ENCODE results near the gene UBE2A. TPM values are rescaled to one million over a fixed set of nuclear protein-coding genes. Genes with fewer than 3 reads are reported as not detected.

UBE2A gene
- total and polyA plus RNA-seq, 2 of the 13 experiments (the other 11 are each of a cell fraction or from before 2014, with no cell fraction given), result 17.0 to 30.5 TPM

- TF ChIP-seq PRDM10 (CRISPR knock-in tag; IDR thresholded peaks at IDR 0.05; ENCODE audit: low read depth) (peak; percentile 99), EED (CRISPR knock-in tag; IDR thresholded peaks at IDR 0.05) (peak; percentile 35; the same call in 1 of the 2 replicates), HDAC6 (IDR thresholded peaks at IDR 0.05; ENCODE audit: low read depth, low read length) (no peak), HOXA5 (CRISPR knock-in tag; IDR thresholded peaks at IDR 0.05) (no peak), ATF7 (IDR thresholded peaks at IDR 0.05) (peak; percentile 65), ATF7 (CRISPR knock-in tag; IDR thresholded peaks at IDR 0.05) (no peak), BHLHE40 (IDR thresholded peaks at IDR 0.05; ENCODE audit: low read length) (peak; percentile 93), ARNT2 (CRISPR knock-in tag; IDR thresholded peaks at IDR 0.05; ENCODE audit: low read depth) (peak; percentile 75), SOX13 (IDR thresholded peaks at IDR 0.05) (peak; percentile 17; the same call in 1 of the 2 replicates), SOX13 (CRISPR knock-in tag; conservative IDR thresholded peaks at IDR 0.05 in 1 of 2, IDR thresholded peaks at IDR 0.05 in 1 of 2) (no peak), ZNF496 (CRISPR knock-in tag; IDR thresholded peaks at IDR 0.05; ENCODE audit: insufficient replicate concordance) (no peak), PHF20 (CRISPR knock-in tag; IDR thresholded peaks at IDR 0.05) (peak; percentile 35), CCDC6 (CRISPR knock-in tag; IDR thresholded peaks at IDR 0.05) (peak; percentile 20; the same call in 1 of the 2 replicates), ZMYM4 (CRISPR knock-in tag; IDR thresholded peaks at IDR 0.05) (peak; percentile 67), NAIF1 (CRISPR knock-in tag; IDR thresholded peaks at IDR 0.05; ENCODE audit: borderline replicate concordance) (peak; percentile 18; the same call in 1 of the 2 replicates), ZNF878 (CRISPR knock-in tag; IDR thresholded peaks at IDR 0.05) (peak; percentile 64), FOXK2 (IDR thresholded peaks at IDR 0.05) (peak; percentile 72), ZNF547 (CRISPR knock-in tag; IDR thresholded peaks at IDR 0.05) (no peak), ERF (CRISPR knock-in tag; IDR thresholded peaks at IDR 0.05) (peak; percentile 32; the same call in 1 of the 2 replicates), SP4 (CRISPR knock-in tag; IDR thresholded peaks at IDR 0.05) (no peak), SP1 (IDR thresholded peaks at IDR 0.05) (no peak), SP1 (CRISPR knock-in tag; IDR thresholded peaks at IDR 0.05) (no peak), GABPB1 (CRISPR knock-in tag; IDR thresholded peaks at IDR 0.05) (peak; percentile 70)
- TF ChIP-seq, protein P1, sequence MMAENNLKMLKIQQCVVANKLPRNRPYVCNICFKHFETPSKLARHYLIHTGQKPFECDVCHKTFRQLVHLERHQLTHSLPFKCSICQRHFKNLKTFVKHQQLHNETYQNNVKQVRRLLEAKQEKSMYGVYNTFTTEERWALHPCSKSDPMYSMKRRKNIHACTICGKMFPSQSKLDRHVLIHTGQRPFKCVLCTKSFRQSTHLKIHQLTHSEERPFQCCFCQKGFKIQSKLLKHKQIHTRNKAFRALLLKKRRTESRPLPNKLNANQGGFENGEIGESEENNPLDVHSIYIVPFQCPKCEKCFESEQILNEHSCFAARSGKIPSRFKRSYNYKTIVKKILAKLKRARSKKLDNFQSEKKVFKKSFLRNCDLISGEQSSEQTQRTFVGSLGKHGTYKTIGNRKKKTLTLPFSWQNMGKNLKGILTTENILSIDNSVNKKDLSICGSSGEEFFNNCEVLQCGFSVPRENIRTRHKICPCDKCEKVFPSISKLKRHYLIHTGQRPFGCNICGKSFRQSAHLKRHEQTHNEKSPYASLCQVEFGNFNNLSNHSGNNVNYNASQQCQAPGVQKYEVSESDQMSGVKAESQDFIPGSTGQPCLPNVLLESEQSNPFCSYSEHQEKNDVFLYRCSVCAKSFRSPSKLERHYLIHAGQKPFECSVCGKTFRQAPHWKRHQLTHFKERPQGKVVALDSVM (CRISPR knock-in tag; IDR thresholded peaks at IDR 0.05), result peak; percentile 62
- TF ChIP-seq, protein P2, sequence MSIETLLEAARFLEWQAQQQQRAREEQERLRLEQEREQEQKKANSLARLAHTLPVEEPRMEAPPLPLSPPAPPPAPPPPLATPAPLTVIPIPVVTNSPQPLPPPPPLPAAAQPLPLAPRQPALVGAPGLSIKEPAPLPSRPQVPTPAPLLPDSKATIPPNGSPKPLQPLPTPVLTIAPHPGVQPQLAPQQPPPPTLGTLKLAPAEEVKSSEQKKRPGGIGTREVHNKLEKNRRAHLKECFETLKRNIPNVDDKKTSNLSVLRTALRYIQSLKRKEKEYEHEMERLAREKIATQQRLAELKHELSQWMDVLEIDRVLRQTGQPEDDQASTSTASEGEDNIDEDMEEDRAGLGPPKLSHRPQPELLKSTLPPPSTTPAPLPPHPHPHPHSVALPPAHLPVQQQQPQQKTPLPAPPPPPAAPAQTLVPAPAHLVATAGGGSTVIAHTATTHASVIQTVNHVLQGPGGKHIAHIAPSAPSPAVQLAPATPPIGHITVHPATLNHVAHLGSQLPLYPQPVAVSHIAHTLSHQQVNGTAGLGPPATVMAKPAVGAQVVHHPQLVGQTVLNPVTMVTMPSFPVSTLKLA (IDR thresholded peaks at IDR 0.05), result 0 out of 2 replicates have a peak, but pooled peaks have one; percentile 2
Measured at GRCh38 chrX:119574394-119575266, at the start of gene UBE2A (continued).

Data from HepG2 (cell line).